Ascending aorta (tissue), 2 donors: ENCODE data around the gene RPS13. TPM values are rescaled to one million over a fixed set of nuclear protein-coding genes. Genes with fewer than 3 reads are reported as not detected.
A peak's percentile ranks its signal among the peaks of the same experiment; 100 is the strongest.
"Not testable (repeated sequence)": the region's sequence is repeated elsewhere in the genome, so short reads cannot be mapped to it uniquely, and the experiment has no call there.

Experiments
- DNase-seq, 2 donors: peaks; one replicate each; pipeline ENCODE4 v3.0.0-alpha.2; 2019; ENCODE audit warnings: low spot score in 2 of 2
- H3K27ac ChIP-seq, 2 donors: fragments of 200-600 bp; sonication (generic); one replicate each; pipeline ENCODE4 v1.5.1; 2016 to 2017; ENCODE audit warnings: mild to moderate bottlenecking in 1 of 2
- H3K27me3 ChIP-seq: fragments of 200-600 bp; sonication (generic); one replicate; pipeline ENCODE4 v1.5.1; 2017
- H3K36me3 ChIP-seq, 2 donors: fragments of 200-600 bp; sonication (generic); one replicate each; pipeline ENCODE4 v1.5.1; 2016
- H3K4me1 ChIP-seq, 2 donors: fragments of 200-600 bp; sonication (generic); one replicate each; pipeline ENCODE4 v1.5.1; 2016 to 2017; ENCODE audit warnings: mild to moderate bottlenecking in 1 of 2
- H3K4me3 ChIP-seq, 2 donors: fragments of 200-600 bp; sonication (generic); one replicate each; pipeline ENCODE4 v1.5.1; 2016 to 2017; ENCODE audit warnings: mild to moderate bottlenecking in 1 of 2
- H3K9me3 ChIP-seq, 2 donors: fragments of 200-600 bp; sonication (generic); one replicate each; pipeline ENCODE4 v1.5.1; 2016
- intact Hi-C: fragments of 100-400 bp; cut with DNase I; formaldehyde crosslinking; loops from one replicate; pipeline ENCODE4 v1.15.1; 2023
- total RNA-seq: library from RNA; depleted of rRNA; stranded (reverse); fragments of >200 nt; gene quantifications from one replicate; pipeline ENCODE4 v1.1.0, GENCODE V29; 2016
- TF ChIP-seq, protein P1 (sequence below), 3 experiments: fragments of 200-600 bp in 2 of 3; fragments of 450-650 bp in 1 of 3; sonication (generic) in 2 of 3; IDR thresholded peaks; one replicate each; pipeline ENCODE4 v1.5.1; 2016 to 2019; ENCODE audit warnings: antibody characterized with exemption in 3 of 3, mild to moderate bottlenecking in 1 of 3, moderate library complexity in 1 of 3

RPS13 gene
- total RNA-seq, 1 donor from 2014 or later, result 987 TPM

DNA sequence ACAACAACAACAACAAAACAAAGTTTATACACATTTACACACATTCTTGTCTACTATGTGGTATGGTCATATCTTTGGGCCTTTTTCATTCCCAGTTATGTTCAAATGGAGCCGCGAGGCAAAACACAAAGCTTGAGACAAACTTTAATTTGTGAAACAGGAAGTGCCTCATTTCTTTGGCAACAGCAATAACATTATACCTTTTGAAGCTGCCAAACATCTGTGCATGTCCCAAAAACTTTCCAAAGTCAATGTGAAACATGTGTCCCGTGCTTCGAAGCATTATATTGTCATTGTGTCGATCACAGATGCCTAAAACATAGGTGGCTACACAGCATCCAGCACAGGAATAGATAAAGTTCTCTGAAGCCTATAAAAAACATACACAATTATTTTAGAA lies 25.0 kb upstream of the RPS13 start:
- intact Hi-C loops, result no loop called here
- no peak overlapping the region for H3K27ac ChIP-seq
- H3K27me3 ChIP-seq, result no peaks in the 10 kb centered on the region
- H3K36me3 ChIP-seq, result peaks cover 55 to 92% of the 10 kb centered on the region in 2 donors
- no peaks in the 10 kb centered on the region for H3K9me3 ChIP-seq
- no peaks in the 10 kb centered on the region for H3K4me1 ChIP-seq
- H3K4me3 ChIP-seq, result no peak overlapping the region
- TF ChIP-seq, protein P1, sequence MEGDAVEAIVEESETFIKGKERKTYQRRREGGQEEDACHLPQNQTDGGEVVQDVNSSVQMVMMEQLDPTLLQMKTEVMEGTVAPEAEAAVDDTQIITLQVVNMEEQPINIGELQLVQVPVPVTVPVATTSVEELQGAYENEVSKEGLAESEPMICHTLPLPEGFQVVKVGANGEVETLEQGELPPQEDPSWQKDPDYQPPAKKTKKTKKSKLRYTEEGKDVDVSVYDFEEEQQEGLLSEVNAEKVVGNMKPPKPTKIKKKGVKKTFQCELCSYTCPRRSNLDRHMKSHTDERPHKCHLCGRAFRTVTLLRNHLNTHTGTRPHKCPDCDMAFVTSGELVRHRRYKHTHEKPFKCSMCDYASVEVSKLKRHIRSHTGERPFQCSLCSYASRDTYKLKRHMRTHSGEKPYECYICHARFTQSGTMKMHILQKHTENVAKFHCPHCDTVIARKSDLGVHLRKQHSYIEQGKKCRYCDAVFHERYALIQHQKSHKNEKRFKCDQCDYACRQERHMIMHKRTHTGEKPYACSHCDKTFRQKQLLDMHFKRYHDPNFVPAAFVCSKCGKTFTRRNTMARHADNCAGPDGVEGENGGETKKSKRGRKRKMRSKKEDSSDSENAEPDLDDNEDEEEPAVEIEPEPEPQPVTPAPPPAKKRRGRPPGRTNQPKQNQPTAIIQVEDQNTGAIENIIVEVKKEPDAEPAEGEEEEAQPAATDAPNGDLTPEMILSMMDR (IDR thresholded peaks at IDR 0.05), result no peak
- DNase-seq, result no peak

DNA sequence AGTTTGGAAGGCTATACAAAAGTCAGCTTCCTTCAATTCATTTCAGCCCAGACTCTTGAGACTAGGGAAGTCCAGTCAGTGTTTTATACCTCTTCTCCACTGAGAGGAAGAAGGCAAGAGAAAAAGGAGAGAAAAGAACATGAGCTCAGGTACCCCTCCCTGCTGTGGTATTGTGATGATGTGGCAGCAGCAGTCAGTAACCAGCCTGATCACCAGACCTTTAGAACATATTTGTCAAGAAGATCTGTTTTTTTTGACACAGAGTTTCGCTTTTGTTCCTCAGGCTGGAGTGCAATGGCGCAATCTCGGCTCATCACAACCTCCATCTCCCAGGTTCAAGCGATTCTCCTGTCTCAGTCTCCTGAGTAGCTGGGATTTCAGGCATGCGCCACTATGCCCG lies 21.2 kb upstream of the RPS13 start:
- H3K9me3 ChIP-seq, result no peaks in the 10 kb centered on the region
- TF ChIP-seq, protein P1 (IDR thresholded peaks at IDR 0.05), result no peak
- H3K4me3 ChIP-seq, result no peak overlapping the region
- H3K27ac ChIP-seq, result no peak overlapping the region
- H3K4me1 ChIP-seq, result no peaks in the 10 kb centered on the region
- no peaks in the 10 kb centered on the region for H3K27me3 ChIP-seq
- peaks cover 59 to 87% of the 10 kb centered on the region in 2 donors for H3K36me3 ChIP-seq
- intact Hi-C loops, result no loop called here
- DNase-seq, result no peak

GRCh38 chr11:17098038-17098437 lies 20.6 kb upstream of the RPS13 start:
- intact Hi-C loops, result no loop called here
- Histone ChIP-seq H3K27ac (no peak overlapping the region), H3K36me3 (peaks cover 65 to 88% of the 10 kb centered on the region in 2 donors), H3K9me3 (no peaks in the 10 kb centered on the region), H3K4me1 (no peaks in the 10 kb centered on the region), H3K4me3 (no peak overlapping the region), H3K27me3 (no peaks in the 10 kb centered on the region)
- TF ChIP-seq, protein P1 (IDR thresholded peaks at IDR 0.05), result no peak
- DNase-seq, result no peak

DNA sequence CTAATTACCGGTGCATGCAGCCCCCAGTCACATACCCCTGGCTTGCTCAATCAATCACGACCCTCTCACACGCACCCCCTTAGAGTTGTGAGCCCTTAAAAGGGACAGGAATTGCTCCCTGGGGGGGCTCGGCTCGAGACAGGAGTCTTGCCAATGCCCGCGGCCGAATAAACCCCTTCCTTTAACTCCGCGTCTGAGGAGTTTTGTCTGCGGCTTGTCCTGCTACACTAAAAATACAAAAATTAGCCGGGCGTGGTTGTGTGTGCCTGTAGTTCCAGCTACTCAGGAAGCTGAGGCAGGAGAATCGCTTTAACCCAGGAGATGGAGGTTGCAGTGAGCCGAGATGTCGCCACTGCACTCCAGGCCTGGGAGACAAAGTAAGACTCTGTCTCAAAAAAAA lies 8.5 kb upstream of the RPS13 start:
- intact Hi-C loops, H3K4me1 ChIP-seq, H3K4me3 ChIP-seq, DNase-seq, H3K27ac ChIP-seq, H3K27me3 ChIP-seq, H3K9me3 ChIP-seq: not testable (repeated sequence)
- H3K36me3 ChIP-seq, result peaks cover 27 to 30% of the 10 kb centered on the region in 2 donors

- peaks cover 25 to 27% of the 10 kb centered on the region in 2 donors for H3K36me3 ChIP-seq
- intact Hi-C loops, result loop anchor here (1.0 to 10.0 kb wide), 8 partner anchors 62 to 1555 kb away; partner anchors contain the start of genes C11orf58, NCR3LG1, NUCB2 and PIK3C2A
- H3K4me1 ChIP-seq, result peaks cover 8 to 23% of the 10 kb centered on the region in 2 donors
- TF ChIP-seq, protein P1 (IDR thresholded peaks at IDR 0.05), result no peak
- no peaks in the 10 kb centered on the region for H3K9me3 ChIP-seq
- peak overlapping the region; percentile 87 to 97 for H3K4me3 ChIP-seq
- DNase-seq, result no peak
- no peaks in the 10 kb centered on the region for H3K27me3 ChIP-seq
- peak overlapping the region; percentile 92 to 93 for H3K27ac ChIP-seq
Measured at GRCh38 chr11:17077240-17077519, 287 bp downstream of the RPS13 start.

DNA sequence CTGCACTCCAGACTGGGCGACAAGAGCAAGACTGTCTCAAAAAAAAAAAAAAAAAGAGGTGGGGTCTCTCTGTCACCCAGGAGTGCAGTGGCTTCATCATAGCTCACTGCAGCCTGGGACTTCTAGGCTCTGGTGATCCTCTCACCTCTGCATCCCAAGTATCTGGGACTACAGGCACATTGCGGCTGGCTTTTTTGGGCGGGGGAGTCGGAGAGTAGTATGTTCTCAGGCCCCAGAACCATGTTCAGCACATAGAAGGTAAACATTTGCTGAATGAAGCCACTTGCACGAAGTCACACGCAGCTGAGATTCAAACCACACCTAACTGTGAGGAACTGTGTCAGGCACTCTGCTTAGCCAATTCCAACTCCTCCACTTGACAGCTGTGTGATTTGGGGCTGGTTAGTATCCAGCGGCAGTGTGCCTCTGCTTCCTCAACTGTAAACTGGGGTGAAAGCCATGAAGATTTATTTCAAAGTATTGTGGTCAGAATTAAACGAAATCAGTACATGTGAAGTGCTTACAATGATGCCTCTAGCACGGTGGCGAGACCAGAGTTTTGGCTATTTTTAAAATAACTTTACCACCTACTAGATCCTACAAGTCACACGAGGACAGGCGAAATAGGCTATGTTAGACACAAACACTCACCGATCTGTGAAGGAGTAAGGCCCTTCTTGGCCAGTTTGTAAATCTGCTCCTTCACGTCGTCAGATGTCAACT lies 789 bp downstream of the RPS13 start:
- no peak for DNase-seq
- Histone ChIP-seq H3K9me3 (no peaks in the 10 kb centered on the region), H3K4me1 (peaks cover 8 to 23% of the 10 kb centered on the region in 2 donors), H3K27me3 (no peaks in the 10 kb centered on the region), H3K36me3 (peaks cover 25 to 29% of the 10 kb centered on the region in 2 donors), H3K4me3 (peak overlapping the region; percentile 87 to 97), H3K27ac (peak overlapping the region; percentile 92 to 93)
- TF ChIP-seq, protein P1 (IDR thresholded peaks at IDR 0.05), result no peak
- intact Hi-C loops, result loop anchor here (1.0 to 10.0 kb wide), 8 partner anchors 62 to 1556 kb away; partner anchors contain the start of genes C11orf58, NCR3LG1, NUCB2 and PIK3C2A
